Measurements from ENCODE around the gene PARD3. TPM values are rescaled to one million over a fixed set of nuclear protein-coding genes. Genes with fewer than 3 reads are reported as not detected.

The PARD3 gene
- total RNA-seq, 1 donor from 2014 or later: 51.2 TPM

GRCh38 chr10:34814913-34815184, 247 bp downstream of the PARD3 start:
- Mint-ChIP-seq H3K4me3 (peak overlapping the region; percentile 47), H3K4me1 (peaks cover 51% of the 10 kb centered on the region), H3K27me3 (ENCODE audit: low read depth) (peaks cover 15% of the 10 kb centered on the region), H3K9me3 (no peaks in the 10 kb centered on the region), H3K27ac (ENCODE audit: unreplicated experiment) (no peak overlapping the region), H3K36me3 (ENCODE audit: low read depth) (no peaks in the 10 kb centered on the region)
- no peak for TF ChIP-seq CTCF (conservative IDR thresholded peaks at IDR 0.05)
- DNase-seq (ENCODE audit: low read depth, low spot score): peak; percentile 38

- Mint-ChIP-seq H3K9me3 (no peaks in the 10 kb centered on the region), H3K27me3 (ENCODE audit: low read depth) (peaks cover 15% of the 10 kb centered on the region), H3K4me3 (peak overlapping the region; percentile 96), H3K27ac (ENCODE audit: unreplicated experiment) (peak overlapping the region; percentile 94), H3K36me3 (ENCODE audit: low read depth) (no peaks in the 10 kb centered on the region), H3K4me1 (peaks cover 56% of the 10 kb centered on the region)
- TF ChIP-seq CTCF (conservative IDR thresholded peaks at IDR 0.05): peak; percentile 31
- DNase-seq (ENCODE audit: low read depth, low spot score): peak; percentile 46
Observed at GRCh38 chr10:34814223-34814912, 728 bp downstream of the PARD3 start.

GRCh38 chr10:34813626-34814222, 1.4 kb downstream of the PARD3 start:
- no peaks in the 10 kb centered on the region for H3K9me3 Mint-ChIP-seq
- H3K27ac Mint-ChIP-seq (ENCODE audit: unreplicated experiment): peak overlapping the region; percentile 94
- DNase-seq (ENCODE audit: low read depth, low spot score): peak; percentile 5
- peak overlapping the region; percentile 96 for H3K4me3 Mint-ChIP-seq
- peaks cover 63% of the 10 kb centered on the region for H3K4me1 Mint-ChIP-seq
- no peaks in the 10 kb centered on the region for H3K36me3 Mint-ChIP-seq (ENCODE audit: low read depth)
- H3K27me3 Mint-ChIP-seq (ENCODE audit: low read depth): peaks cover 15% of the 10 kb centered on the region
- no peak for TF ChIP-seq CTCF (conservative IDR thresholded peaks at IDR 0.05)

GRCh38 chr10:34812771-34813170, 2.3 kb downstream of the PARD3 start:
- Mint-ChIP-seq H3K36me3 (ENCODE audit: low read depth) (no peaks in the 10 kb centered on the region), H3K27me3 (ENCODE audit: low read depth) (peaks cover 15% of the 10 kb centered on the region), H3K27ac (ENCODE audit: unreplicated experiment) (no peak overlapping the region), H3K9me3 (no peaks in the 10 kb centered on the region), H3K4me1 (peaks cover 66% of the 10 kb centered on the region), H3K4me3 (peak overlapping the region; percentile 96)
- no peak for DNase-seq (ENCODE audit: low read depth, low spot score)
- no peak for TF ChIP-seq CTCF (conservative IDR thresholded peaks at IDR 0.05)

GRCh38 chr10:34811968-34812514, 3.1 kb downstream of the PARD3 start:
- Mint-ChIP-seq H3K27ac (ENCODE audit: unreplicated experiment) (no peak overlapping the region), H3K27me3 (ENCODE audit: low read depth) (peaks cover 11% of the 10 kb centered on the region), H3K9me3 (no peaks in the 10 kb centered on the region), H3K4me1 (peaks cover 66% of the 10 kb centered on the region), H3K4me3 (peak overlapping the region; percentile 96), H3K36me3 (ENCODE audit: low read depth) (no peaks in the 10 kb centered on the region)
- DNase-seq (ENCODE audit: low read depth, low spot score): no peak
- no peak for TF ChIP-seq CTCF (conservative IDR thresholded peaks at IDR 0.05)

All from neural crest cell (in vitro differentiated cells).